Fibroblast of lung (primary cell): ENCODE data around the gene GALNT7. TPM values are rescaled to one million over a fixed set of nuclear protein-coding genes. Genes with fewer than 3 reads are reported as not detected.

Experiments
- DNase-seq, 2 donors: peaks; one replicate each; pipeline versions ENCODE4 v3.0.0 to v3.0.0-alpha.2; 2010; ENCODE audit warnings: low read depth in 2 of 2
- H2AFZ ChIP-seq: 2 replicates; pipeline ENCODE4 v1.5.1; 2012; ENCODE audit warnings: low read length, control low read depth, inconsistent platforms
- H3K27ac ChIP-seq: 2 replicates; pipeline ENCODE4 v1.5.1; 2011; ENCODE audit warnings: low read length, control low read depth; ENCODE audit not compliant: insufficient read depth
- H3K27me3 ChIP-seq: 2 replicates; pipeline ENCODE4 v1.5.1; 2011; ENCODE audit warnings: mild to moderate bottlenecking, low read length; ENCODE audit not compliant: control insufficient read depth, insufficient read depth
- H3K36me3 ChIP-seq: 2 replicates; pipeline ENCODE4 v1.5.1; 2011; ENCODE audit warnings: low read length; ENCODE audit not compliant: control insufficient read depth, insufficient read depth
- H3K4me1 ChIP-seq: 2 replicates; pipeline ENCODE4 v1.5.1; 2011; ENCODE audit warnings: low read length; ENCODE audit not compliant: control insufficient read depth, insufficient read depth; ENCODE audit errors: extremely low read depth
- H3K4me2 ChIP-seq: 2 replicates; pipeline ENCODE4 v1.5.1; 2011; ENCODE audit warnings: low read length, control low read depth; ENCODE audit not compliant: insufficient read depth; ENCODE audit errors: extremely low read depth
- H3K4me3 ChIP-seq, 4 experiments: fragments of 200-600 bp in 1 of 4; sonication (generic) in 1 of 4; replicated peaks in 1 of 4; 2 replicates each; pipeline ENCODE4 v1.5.1; 2011 to 2016; ENCODE audit warnings: low read length in 4 of 4, low read depth in 3 of 4, mild to moderate bottlenecking in 3 of 4, control low read depth in 2 of 4, inconsistent platforms in 1 of 4, mixed read lengths in 1 of 4; ENCODE audit not compliant: insufficient read depth in 1 of 4; ENCODE audit errors: control extremely low read depth in 1 of 4
- H3K79me2 ChIP-seq: 2 replicates; pipeline ENCODE4 v1.5.1; 2012; ENCODE audit warnings: mild to moderate bottlenecking, low read length, inconsistent platforms; ENCODE audit not compliant: control insufficient read depth, insufficient read depth
- H3K9ac ChIP-seq: 2 replicates; pipeline ENCODE4 v1.5.1; 2011; ENCODE audit warnings: mild to moderate bottlenecking, low read length, control low read depth; ENCODE audit not compliant: insufficient read depth
- H3K9me3 ChIP-seq: 2 replicates; pipeline ENCODE4 v1.5.1; 2012; ENCODE audit warnings: low read depth, low read length; ENCODE audit not compliant: control insufficient read depth, insufficient read depth
- H4K20me1 ChIP-seq: 2 replicates; pipeline ENCODE4 v1.5.1; 2011; ENCODE audit warnings: low read length; ENCODE audit not compliant: control insufficient read depth, insufficient read depth; ENCODE audit errors: extremely low read depth
- CTCF ChIP-seq, 2 donors: IDR thresholded peaks in 1 of 2; conservative IDR thresholded peaks in 1 of 2; 1 replicate in 1 of 2; 2 replicates in 1 of 2; pipeline ENCODE4 v1.5.1; 2011 to 2012; ENCODE audit warnings: low read length in 2 of 2, control low read depth in 1 of 2, inconsistent platforms in 1 of 2, low read depth in 1 of 2, mild to moderate bottlenecking in 1 of 2
- EZH2 ChIP-seq: IDR thresholded peaks from 2 replicates; pipeline ENCODE4 v1.5.1; 2012; ENCODE audit warnings: low read length, control low read depth, mild to moderate bottlenecking; ENCODE audit errors: missing control alignments
- polyA plus RNA-seq, 2 donors: library from polyadenylated mRNA; depleted of rRNA in 1 of 2; stranded (reverse) in 1 of 2; unstranded in 1 of 2; fragments of >200 nt; gene quantifications; 2 replicates each; pipeline ENCODE4 v1.2.1, GENCODE V29; 2011 to 2012; ENCODE audit warnings: missing spikeins in 1 of 2
- total RNA-seq: library from RNA; depleted of rRNA; stranded (reverse); fragments of >200 nt; gene quantifications from 2 replicates; pipeline ENCODE4 v1.2.1, GENCODE V29; 2014

GALNT7 gene
- total and polyA plus RNA-seq, 2 donors (not counting 1 experiment from before 2014, with no cell fraction given), result 40.4 to 45.4 TPM

GRCh38 chr4:173121076-173121561, 47.5 kb upstream of the GALNT7 start:
- H3K79me2 ChIP-seq, result no peaks in the 10 kb centered on the region
- no peak overlapping the region for H2AFZ ChIP-seq
- no peaks in the 10 kb centered on the region for H3K36me3 ChIP-seq
- no peak overlapping the region for H3K4me3 ChIP-seq
- no peaks in the 10 kb centered on the region for H4K20me1 ChIP-seq
- no peaks in the 10 kb centered on the region for H3K27me3 ChIP-seq
- H3K27ac ChIP-seq, result no peak overlapping the region
- H3K9me3 ChIP-seq, result no peaks in the 10 kb centered on the region
- no peak overlapping the region for H3K9ac ChIP-seq
- H3K4me1 ChIP-seq, result no peaks in the 10 kb centered on the region
- DNase-seq, result peak; percentile 6 to 68
- H3K4me2 ChIP-seq, result no peak overlapping the region
- TF ChIP-seq EZH2 (no peak), CTCF (conservative IDR thresholded peaks at IDR 0.05 in 1 of 2, IDR thresholded peaks at IDR 0.05 in 1 of 2; ENCODE audit: low read depth in 1 of 2, low read length in 2 of 2) (no peak)

- Histone ChIP-seq H2AFZ (no peak overlapping the region), H3K27ac (no peak overlapping the region), H3K9me3 (no peaks in the 10 kb centered on the region), H3K4me3 (no peak overlapping the region), H4K20me1 (no peaks in the 10 kb centered on the region), H3K27me3 (no peaks in the 10 kb centered on the region), H3K79me2 (no peaks in the 10 kb centered on the region), H3K36me3 (no peaks in the 10 kb centered on the region), H3K4me2 (no peak overlapping the region), H3K9ac (no peak overlapping the region), H3K4me1 (no peaks in the 10 kb centered on the region)
- no peak for TF ChIP-seq EZH2
- TF ChIP-seq CTCF (conservative IDR thresholded peaks at IDR 0.05 in 1 of 2, IDR thresholded peaks at IDR 0.05 in 1 of 2; ENCODE audit: low read depth in 1 of 2, low read length in 2 of 2), result no peak
- no peak for DNase-seq
These were observed 44.3 kb upstream of the GALNT7 start for GRCh38 chr4:173124209-173124865.

- no peaks in the 10 kb centered on the region for H3K9me3 ChIP-seq
- H3K27ac ChIP-seq, result no peak overlapping the region
- H3K4me1 ChIP-seq, result no peaks in the 10 kb centered on the region
- H2AFZ ChIP-seq, result no peak overlapping the region
- DNase-seq, result peak in 1 of 2 donors; percentile 20
- H3K36me3 ChIP-seq, result no peaks in the 10 kb centered on the region
- H3K4me3 ChIP-seq, result no peak overlapping the region
- no peaks in the 10 kb centered on the region for H3K79me2 ChIP-seq
- no peak overlapping the region for H3K9ac ChIP-seq
- no peak overlapping the region for H3K4me2 ChIP-seq
- no peaks in the 10 kb centered on the region for H3K27me3 ChIP-seq
- no peaks in the 10 kb centered on the region for H4K20me1 ChIP-seq
- TF ChIP-seq CTCF (conservative IDR thresholded peaks at IDR 0.05 in 1 of 2, IDR thresholded peaks at IDR 0.05 in 1 of 2; ENCODE audit: low read depth in 1 of 2, low read length in 2 of 2), result no peak
These were observed 43.3 kb upstream of the GALNT7 start for GRCh38 chr4:173125216-173125812.
